ENCODE data around the gene BPIFA2.

DNA sequence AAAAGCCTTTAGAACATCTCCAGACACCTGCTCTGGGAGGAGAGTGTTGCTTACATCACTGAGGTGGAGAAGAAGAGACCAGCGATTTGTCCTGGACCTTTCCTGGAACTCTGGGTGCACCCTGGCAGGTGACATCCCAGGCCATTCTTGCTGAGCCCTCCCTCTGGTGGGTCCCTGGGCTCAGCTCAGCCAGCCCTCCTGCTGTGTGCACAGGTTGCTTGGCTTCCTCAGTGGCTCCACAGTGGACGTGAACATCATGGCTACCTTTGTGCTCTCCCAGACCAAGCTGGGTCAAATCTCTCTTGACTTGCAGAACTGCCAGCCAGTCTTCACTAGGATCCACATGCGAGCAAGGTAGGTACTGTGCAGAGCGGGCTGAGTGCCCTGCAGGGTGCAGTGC is 19.9 kb upstream of the BPIFA2 start:
- TF ChIP-seq EZH2 (IDR thresholded peaks at IDR 0.05; ENCODE audit: insufficient read depth, poor library complexity, severe bottlenecking), result no peak
- TF ChIP-seq EZH2phosphoT487 (IDR thresholded peaks at IDR 0.05; ENCODE audit: insufficient read depth, low read depth), result no peak
